GM19468 (cell line): ENCODE measurements around the gene ETF1.

Experiments used
- ATAC-seq: cut with Tn5 transposase; IDR thresholded peaks from one replicate; pipeline ENCODE4 v1.9.1; 2021; ENCODE audit warnings: mild to moderate bottlenecking, moderate library complexity, moderate number of reproducible peaks; ENCODE audit not compliant: unreplicated experiment; ENCODE audit errors: extremely low read depth

Gene ETF1

DNA sequence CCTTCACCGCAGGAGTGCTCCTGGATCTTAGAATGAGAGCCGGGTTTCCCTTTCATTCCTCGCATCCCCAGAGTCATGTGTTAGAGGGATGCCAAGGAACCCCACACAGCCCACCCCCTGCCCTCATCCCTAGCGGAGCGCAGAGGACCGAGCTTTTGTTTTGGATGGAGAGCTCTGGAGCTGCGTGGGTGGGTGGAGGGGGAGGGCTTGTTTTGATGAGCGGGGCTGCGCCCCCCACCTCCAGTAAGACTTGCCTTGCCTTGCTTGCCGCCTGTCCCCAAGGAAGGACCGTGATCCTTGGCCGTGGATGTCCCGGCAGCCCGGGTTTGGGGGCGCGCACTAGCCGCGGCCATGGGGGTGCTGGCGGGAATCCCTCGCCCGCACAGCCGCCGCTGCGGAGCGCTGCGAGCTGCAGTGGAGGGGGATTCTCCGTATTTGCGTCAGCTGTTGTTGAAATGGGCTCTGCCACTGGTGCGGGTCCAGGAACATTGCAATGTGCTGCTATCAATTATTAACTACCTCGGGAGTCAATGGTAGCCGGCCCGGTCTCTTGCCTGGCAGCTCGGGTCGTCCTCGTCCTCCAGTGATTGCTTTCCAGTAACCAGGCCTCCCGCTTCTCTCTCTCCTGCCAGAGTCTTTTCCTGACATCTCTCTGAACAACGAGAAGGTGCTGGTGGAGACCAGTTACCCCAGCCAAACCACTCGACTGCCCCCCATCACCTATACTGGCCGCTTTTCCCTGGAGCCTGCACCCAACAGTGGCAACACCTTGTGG lies 76.7 kb downstream of the ETF1 start:
- no peak for ATAC-seq

DNA sequence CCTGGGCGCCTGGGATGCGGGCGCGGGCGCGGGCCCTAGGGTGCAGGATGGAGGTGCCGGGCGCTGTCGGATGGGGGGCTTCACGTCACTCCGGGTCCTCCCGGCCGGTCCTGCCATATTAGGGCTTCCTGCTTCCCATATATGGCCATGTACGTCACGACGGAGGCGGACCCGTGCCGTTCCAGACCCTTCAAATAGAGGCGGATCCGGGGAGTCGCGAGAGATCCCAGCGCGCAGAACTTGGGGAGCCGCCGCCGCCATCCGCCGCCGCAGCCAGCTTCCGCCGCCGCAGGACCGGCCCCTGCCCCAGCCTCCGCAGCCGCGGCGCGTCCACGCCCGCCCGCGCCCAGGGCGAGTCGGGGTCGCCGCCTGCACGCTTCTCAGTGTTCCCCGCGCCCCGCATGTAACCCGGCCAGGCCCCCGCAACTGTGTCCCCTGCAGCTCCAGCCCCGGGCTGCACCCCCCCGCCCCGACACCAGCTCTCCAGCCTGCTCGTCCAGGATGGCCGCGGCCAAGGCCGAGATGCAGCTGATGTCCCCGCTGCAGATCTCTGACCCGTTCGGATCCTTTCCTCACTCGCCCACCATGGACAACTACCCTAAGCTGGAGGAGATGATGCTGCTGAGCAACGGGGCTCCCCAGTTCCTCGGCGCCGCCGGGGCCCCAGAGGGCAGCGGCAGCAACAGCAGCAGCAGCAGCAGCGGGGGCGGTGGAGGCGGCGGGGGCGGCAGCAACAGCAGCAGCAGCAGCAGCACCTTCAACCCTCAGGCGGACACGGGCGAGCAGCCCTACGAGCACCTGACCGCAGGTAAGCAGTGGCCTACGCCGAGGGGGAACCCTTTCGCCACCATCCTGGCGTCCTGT lies 77.5 kb downstream of the ETF1 start, which contains the start of gene EGR1:
EGR1 (plus strand) TSS at position 219 of the 864 bp plus-strand sequence; CDS start at position 502, 283 bp downstream.
- peak; percentile 21 for ATAC-seq

DNA sequence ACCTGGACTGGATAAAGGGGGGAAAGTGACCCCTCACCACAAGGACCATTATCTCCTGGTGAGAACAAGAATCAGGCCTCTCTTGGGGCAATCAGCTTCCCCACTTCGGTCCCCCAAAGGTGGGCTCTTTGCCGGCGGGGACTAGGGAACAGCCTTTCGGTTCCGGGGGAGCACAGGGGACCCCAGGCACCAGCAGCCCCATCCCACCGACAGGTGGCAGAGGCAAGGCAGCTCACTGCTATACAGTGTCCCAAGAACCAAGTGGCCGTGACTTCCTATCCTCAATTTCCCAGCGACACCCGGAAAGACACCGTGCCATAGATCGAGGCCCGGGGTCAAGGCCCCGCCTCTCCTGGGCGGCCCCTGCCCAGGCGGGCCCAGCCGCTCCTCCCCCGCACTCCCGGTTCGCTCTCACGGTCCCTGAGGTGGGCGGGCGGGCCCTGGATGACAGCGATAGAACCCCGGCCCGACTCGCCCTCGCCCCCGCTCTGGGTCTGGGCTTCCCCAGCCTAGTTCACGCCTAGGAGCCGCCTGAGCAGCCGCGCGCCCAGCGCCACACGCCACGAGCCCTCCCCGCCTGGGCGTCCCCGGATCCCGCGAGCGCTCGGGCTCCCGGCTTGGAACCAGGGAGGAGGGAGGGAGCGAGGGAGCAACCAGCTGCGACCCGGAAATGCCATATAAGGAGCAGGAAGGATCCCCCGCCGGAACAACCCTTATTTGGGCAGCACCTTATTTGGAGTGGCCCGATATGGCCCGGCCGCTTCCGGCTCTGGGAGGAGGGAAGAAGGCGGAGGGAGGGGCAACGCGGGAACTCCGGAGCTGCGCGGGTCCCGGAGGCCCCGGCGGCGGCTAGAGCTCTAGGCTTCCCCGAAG lies 78.4 kb downstream of the ETF1 start:
- peak; percentile 34 for ATAC-seq

DNA sequence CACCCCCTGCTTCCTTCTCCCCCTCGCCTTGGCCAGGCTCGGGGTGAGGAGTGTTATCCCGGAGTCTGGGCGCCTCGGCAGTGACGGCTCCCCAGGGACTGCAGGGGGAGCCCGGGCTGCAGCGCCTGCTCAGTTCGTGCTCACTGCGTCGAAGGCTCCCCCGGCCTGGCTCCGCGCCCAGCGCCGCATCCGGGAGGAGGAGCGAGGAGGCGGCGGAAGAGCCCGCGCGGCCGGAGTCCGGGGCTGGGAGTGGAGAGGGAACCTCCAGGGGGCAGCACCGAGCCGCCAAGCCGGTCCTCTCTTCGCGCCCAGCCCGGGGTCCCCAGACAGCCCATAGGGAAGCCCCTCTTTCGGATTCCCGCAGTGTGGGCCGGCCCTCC lies 79.0 kb downstream of the ETF1 start:
- ATAC-seq: peak; percentile 48

DNA sequence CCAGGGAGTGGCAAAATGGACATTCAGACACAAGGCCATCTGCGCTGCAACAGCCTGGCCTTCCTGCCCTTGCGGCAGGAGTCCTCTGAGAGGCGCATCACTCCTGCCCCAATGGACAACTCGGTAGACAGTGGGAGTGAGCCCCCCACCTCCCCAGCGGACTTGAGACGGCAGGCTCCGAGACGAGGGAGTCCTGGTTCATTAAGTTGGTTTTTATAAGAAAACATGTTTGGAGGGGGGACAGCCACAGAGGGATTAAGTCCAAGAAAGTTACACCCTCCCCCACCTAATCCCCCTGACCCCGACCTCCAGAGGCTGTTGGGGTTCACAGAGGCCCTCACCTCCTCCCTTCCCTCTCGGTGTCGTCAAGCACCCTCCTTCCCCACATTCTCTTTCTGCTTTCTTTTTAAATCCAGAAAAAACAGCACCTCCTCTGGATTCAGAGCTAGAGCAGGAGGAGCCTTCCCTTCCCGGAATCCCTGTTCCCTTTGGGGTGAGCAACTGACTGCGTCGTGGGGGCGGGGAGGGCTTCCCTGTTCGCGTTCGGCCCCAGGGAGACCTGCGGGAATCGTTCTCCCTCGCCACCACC lies 79.5 kb downstream of the ETF1 start:
- ATAC-seq: no peak

DNA sequence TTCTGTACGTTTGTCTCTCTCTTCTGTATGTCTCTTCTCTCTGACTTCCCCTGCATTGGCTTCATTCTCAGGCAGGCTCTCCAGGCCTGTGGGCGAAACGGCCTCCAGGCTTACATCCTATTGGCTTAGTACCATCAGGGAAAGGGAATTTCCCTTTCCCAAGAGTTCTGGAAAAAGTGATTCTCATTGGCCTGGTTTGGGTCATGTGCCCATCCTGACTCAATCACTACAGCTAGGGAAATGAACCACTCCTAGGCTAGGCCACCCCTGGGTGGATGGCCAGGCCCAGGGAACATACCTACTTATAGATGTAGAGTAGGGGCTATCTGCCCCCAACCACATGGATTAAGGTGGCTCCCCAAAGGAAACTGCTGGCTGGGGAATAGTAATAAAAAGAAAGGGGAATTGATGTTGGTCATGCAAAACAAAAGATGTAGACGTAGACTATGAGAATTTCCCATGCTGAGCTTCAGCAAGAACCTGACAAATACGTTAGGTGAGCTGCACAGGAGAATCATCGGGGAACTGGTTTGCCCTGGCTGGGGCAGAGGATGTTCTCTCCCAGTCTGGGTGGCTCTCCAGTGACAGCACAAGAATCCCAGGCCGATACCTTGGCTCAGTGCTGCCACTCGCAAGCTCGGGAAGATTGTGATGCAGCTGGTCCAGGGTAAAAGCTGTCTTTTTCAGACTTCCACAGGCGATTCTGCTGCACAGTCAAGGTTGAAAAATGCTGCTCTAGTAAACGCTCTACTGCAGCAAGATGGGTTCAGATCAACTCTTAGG lies 81.5 kb downstream of the ETF1 start:
- ATAC-seq: no peak

DNA sequence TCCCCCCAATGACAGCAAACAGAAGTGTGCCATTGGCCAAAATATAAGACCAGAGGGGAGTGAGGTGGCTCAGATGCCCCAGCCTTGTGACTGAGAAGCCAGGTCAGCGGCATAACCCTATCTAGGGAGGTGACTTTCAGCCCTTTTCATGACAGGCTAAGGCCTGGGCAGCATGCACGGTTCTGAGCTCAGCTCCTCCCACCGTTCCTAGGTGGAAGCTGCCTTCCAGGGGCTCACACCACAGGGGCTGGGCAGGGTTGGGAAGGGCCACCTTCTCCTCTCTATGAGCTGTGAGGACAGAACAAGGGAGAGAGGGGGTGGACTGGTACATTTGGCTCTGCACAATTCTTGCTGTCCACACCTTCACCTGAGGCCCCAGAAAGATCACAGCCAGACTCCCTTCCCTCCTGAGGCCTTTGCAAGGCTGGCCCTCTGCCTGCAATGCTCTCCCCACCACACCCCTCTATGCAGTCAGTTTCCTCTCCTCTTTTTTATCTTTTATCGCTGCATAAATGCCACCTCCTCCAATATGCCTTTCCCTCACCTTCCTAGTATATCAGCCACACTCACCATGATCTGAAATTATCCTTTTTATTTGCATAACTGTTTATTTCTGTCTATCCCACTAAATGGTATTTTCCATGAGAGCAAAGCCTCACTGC lies 82.9 kb downstream of the ETF1 start:
- ATAC-seq: no peak

DNA sequence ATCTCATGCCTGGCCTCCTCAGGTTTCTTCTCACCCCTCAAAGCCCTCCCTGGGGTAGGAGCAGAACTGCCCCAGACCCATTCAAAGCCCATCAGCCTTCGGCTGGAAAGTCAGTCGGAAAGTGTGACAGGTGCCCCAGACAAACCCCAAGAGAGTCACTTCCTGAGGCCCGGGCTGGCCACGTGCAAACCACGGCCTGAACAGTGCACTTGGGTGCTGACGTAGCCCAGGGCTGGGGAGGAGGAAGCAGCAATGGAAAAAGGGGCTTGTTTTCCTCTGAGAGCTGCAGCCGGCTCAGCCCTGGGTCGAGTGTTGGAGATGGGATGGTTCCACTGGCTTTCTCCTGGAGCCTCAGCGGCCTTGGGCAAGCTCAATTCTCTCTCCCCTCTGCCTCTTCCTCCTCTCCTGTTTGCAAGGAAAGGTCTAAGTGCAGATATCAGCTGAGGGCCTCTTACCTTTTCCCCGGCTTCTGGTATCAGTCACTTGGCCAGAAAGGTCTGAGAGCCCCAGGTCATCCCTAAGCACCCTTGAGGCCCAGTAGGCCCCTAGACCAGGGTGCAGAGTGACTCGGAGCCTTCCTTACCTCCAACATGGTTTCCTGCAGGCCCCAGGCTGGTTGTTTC lies 83.6 kb downstream of the ETF1 start:
- ATAC-seq: no peak

DNA sequence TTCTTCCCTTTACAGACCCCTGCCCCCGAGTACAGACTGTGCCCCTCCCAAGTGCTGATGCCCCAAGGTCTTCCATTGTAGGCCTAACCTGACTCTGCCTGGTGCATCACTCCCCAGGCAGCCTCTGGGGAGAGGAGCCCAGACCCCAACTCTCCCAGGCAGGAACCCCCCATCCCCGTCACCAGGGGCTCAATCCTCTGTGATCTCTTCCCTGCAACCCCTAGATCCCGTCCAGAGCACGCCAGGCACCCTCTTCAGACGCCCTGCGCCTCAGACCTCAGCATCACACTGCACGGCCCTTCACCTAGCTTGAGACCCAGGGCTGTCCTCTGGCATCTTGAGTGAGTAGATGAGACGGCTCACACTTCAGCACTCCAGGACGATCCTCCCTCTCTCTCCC lies 84.2 kb downstream of the ETF1 start:
- ATAC-seq: no peak

DNA sequence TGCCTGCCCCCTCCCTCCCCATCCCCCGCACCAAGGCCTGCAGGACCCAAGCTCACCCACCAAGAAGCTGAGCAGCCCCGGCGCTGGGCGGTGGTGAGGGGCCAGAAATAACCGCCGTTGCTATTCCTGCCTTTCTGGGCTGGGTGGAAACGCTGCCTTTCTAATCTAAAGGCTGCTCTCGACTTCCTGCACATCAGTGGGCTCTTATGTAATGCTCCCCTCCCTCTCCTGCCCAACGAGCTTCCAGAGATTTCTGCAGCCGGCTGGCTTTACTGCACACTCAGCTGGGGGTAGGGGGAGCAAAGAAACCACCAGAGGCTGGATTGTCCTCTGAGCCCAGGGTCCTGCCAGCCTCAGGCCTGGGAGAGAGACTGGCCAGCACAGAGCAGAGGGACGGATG lies 84.7 kb downstream of the ETF1 start:
- no peak for ATAC-seq

DNA sequence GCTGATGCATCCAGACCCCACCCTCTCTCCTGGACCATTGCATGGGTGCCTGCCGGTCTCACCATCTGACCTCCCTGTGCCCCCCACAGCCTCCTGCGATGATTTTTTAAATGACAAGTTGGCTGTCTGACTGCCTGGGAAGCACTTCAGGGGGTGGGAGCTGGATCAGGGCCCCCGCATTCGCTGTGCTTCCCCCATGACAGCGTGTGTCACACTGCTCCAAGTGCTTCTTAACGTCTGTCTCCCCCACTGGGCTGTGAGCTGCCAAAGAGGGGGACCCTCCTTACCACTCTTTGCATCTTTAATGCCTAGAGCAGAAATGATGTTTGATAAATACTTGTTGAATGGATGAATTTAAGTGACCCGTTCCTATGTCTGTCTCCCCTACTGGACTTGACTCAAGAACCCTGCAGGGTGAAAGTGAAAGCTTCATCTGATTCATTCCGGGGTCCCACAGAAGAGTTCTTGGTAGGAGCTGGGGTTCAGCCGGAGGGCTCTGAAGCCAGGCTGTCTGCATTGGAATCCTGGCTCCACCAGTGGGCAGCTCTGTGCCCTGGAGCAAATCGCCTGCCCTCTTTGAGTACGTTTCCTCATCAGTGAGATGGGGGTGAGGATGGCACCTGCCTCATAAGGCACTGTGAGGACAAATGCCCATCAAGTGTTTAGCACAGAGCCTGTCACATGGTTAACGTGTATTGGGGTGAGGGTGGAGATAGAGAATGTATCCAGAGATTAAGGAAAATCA lies 85.3 kb downstream of the ETF1 start:
- no peak for ATAC-seq
